HG03159 (cell line): ENCODE data around the gene HES6.

Experiments used
- ATAC-seq: cut with Tn5 transposase; IDR thresholded peaks from one replicate; pipeline ENCODE4 v1.9.1; 2021; ENCODE audit warnings: mild to moderate bottlenecking, moderate library complexity; ENCODE audit not compliant: unreplicated experiment

HES6 gene

DNA sequence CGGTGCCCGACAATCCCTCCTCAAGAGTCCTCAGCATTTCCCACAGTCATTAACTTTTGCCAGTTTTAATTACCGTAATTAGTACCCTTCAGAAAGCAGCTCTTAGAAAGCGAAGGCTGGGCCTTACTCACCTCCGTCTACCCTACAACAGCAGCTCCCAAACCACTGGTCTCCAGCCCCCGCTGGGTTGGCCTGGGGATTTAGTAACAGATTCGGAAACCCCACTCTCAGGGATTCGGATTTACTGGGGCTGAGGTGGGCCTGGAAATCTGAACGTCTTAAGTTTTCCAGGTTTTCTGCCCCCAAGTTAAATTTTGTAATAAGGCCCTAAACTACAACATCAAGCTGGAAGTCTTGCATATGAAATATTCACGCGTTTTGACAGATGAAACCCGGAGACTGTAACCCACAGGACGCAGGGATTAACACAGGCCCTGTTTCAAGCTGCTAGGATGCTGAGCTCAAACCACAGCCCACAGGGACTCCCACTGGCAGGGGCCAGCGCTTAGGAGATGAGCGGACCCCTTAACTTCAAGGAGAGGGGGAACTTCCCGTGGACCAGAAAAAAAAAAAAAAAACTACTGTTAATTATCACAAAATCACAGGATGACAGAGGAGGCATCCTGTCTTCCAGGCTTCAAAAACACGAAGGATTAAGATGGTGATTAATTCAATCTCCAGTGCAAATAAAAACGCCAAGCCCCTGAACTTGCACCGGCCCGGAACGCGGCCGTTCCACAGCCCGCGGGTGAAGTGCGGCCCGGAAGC is 37.3 kb downstream of the HES6 start:
- no peak for ATAC-seq

DNA sequence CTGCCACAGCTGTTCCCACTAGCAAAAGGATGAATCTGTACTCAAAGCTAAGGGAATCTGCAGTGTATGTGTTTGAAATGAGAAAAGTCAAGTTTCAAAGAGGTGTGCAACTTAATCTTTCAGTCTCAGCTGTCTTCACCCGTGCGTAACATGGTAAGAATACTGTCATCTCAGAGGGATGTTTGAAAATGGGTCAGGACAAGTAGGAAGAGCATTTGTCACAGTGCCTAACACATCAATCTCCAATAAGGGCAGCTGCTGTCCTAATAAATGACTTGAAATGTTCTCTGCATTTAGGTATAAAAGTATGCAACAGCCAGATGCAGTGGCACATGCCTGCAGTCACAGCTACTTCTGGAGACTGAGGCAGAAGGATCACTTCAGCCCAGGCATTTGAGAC is 49.4 kb downstream of the HES6 start:
- no peak for ATAC-seq
